Endothelial cell of umbilical vein (primary cell): ENCODE data around the gene GJB3.
"Not testable (repeated sequence)": the region's sequence is repeated elsewhere in the genome, so short reads cannot be mapped to it uniquely, and the experiment has no call there.

Experiments used
- CTCF ChIP-seq, 2 donors: IDR thresholded peaks; 1 replicate in 1 of 2; 2 replicates in 1 of 2; pipeline ENCODE4 v1.5.1; 2011; ENCODE audit warnings: low read length in 2 of 2, mild to moderate bottlenecking in 2 of 2, moderate library complexity in 2 of 2, control low read depth in 1 of 2, inconsistent platforms in 1 of 2, low read depth in 1 of 2; ENCODE audit not compliant: insufficient read depth in 1 of 2; ENCODE audit errors: extremely low read depth in 1 of 2
- MAX ChIP-seq: IDR thresholded peaks from 2 replicates; pipeline ENCODE4 v1.6.1; 2011; ENCODE audit not compliant: insufficient read depth, insufficient read length
- POLR2A ChIP-seq: IDR thresholded peaks from 2 replicates; pipeline ENCODE4 v1.6.1; 2012; ENCODE audit warnings: low read depth, mild to moderate bottlenecking, control low read depth, low read length

- not testable (repeated sequence) for TF ChIP-seq POLR2A; CTCF (IDR thresholded peaks at IDR 0.05; ENCODE audit: extremely low read depth in 1 of 2, insufficient read depth in 1 of 2, low read depth in 1 of 2, low read length in 2 of 2); MAX
Observed at GRCh38 chr1:34773114-34773513, 7.9 kb upstream of the GJB3 start.
